Glutamatergic neuron (in vitro differentiated cells): ENCODE data around the gene RPAP2. TPM values are rescaled to one million over a fixed set of nuclear protein-coding genes. Genes with fewer than 3 reads are reported as not detected.
"Not testable (repeated sequence)": the region's sequence is repeated elsewhere in the genome, so short reads cannot be mapped to it uniquely, and the experiment has no call there.

Experiments used
- DNase-seq: peaks from one replicate; pipeline ENCODE4 v3.0.0; 2022
- H3K27ac Mint-ChIP-seq: one replicate; pipeline ENCODE4 v1.8.0; 2020; ENCODE audit warnings: mild to moderate bottlenecking, mixed read lengths, inconsistent platforms; ENCODE audit not compliant: unreplicated experiment
- H3K27me3 Mint-ChIP-seq: one replicate; pipeline ENCODE4 v1.8.0; 2020; ENCODE audit warnings: mild to moderate bottlenecking, moderate library complexity, mixed read lengths, inconsistent platforms; ENCODE audit not compliant: unreplicated experiment
- H3K36me3 Mint-ChIP-seq: one replicate; pipeline ENCODE4 v1.8.0; 2020; ENCODE audit warnings: mild to moderate bottlenecking, mixed read lengths, inconsistent platforms; ENCODE audit not compliant: unreplicated experiment
- H3K4me1 Mint-ChIP-seq: one replicate; pipeline ENCODE4 v1.8.0; 2020; ENCODE audit warnings: mild to moderate bottlenecking, low read depth, mixed read lengths, inconsistent platforms; ENCODE audit not compliant: unreplicated experiment
- H3K4me3 Mint-ChIP-seq: one replicate; pipeline ENCODE4 v1.8.0; 2020; ENCODE audit warnings: mild to moderate bottlenecking, mixed read lengths, inconsistent platforms; ENCODE audit not compliant: unreplicated experiment
- H3K9me3 Mint-ChIP-seq: one replicate; pipeline ENCODE4 v1.8.0; 2020; ENCODE audit warnings: mild to moderate bottlenecking, moderate library complexity, mixed read lengths, inconsistent platforms; ENCODE audit not compliant: unreplicated experiment
- CTCF ChIP-seq: fragments of 200-600 bp; sonication (generic); IDR thresholded peaks from one replicate; pipeline ENCODE4 v1.5.0; 2021; ENCODE audit not compliant: partially characterized antibody, unreplicated experiment
- total RNA-seq: library from RNA; stranded (reverse); fragmentation: NEBNext Ultra II Directional; extraction: Animal tissue kit (Norgen Biotek cat#: 25700); gene quantifications from one replicate; pipeline ENCODE4 v1.2.1, GENCODE V29; 2021; ENCODE audit not compliant: unreplicated experiment

RPAP2 gene
- total RNA-seq, 1 donor from 2014 or later: 26.4 TPM

- H3K27me3 Mint-ChIP-seq: no peaks in the 10 kb centered on the region
- no peak overlapping the region for H3K27ac Mint-ChIP-seq
- TF ChIP-seq CTCF: no peak
- no peaks in the 10 kb centered on the region for H3K9me3 Mint-ChIP-seq
- DNase-seq: no peak
- H3K36me3 Mint-ChIP-seq: no peaks in the 10 kb centered on the region
- H3K4me3 Mint-ChIP-seq: no peak overlapping the region
- no peaks in the 10 kb centered on the region for H3K4me1 Mint-ChIP-seq
These were observed 68.6 kb downstream of the RPAP2 start for GRCh38 chr1:92367496-92367895.

GRCh38 chr1:92372164-92372563 is 73.3 kb downstream of the RPAP2 start:
- Mint-ChIP-seq H3K27ac (no peak overlapping the region), H3K4me1 (no peaks in the 10 kb centered on the region), H3K36me3 (no peaks in the 10 kb centered on the region), H3K4me3 (no peak overlapping the region), H3K9me3 (no peaks in the 10 kb centered on the region), H3K27me3 (no peaks in the 10 kb centered on the region)
- DNase-seq: no peak
- TF ChIP-seq CTCF: no peak

GRCh38 chr1:92374223-92374622 is 75.4 kb downstream of the RPAP2 start:
- TF ChIP-seq CTCF: no peak
- Mint-ChIP-seq H3K9me3 (no peaks in the 10 kb centered on the region), H3K4me3 (no peak overlapping the region)

GRCh38 chr1:92376345-92376744 is 77.5 kb downstream of the RPAP2 start:
- no peak overlapping the region for H3K27ac Mint-ChIP-seq
- no peak for DNase-seq
- H3K4me1 Mint-ChIP-seq: no peaks in the 10 kb centered on the region
- no peaks in the 10 kb centered on the region for H3K36me3 Mint-ChIP-seq
- TF ChIP-seq CTCF: no peak
- no peaks in the 10 kb centered on the region for H3K9me3 Mint-ChIP-seq
- H3K27me3 Mint-ChIP-seq: no peaks in the 10 kb centered on the region
- no peak overlapping the region for H3K4me3 Mint-ChIP-seq

More at GRCh38 chr1:92374223-92374622, 75.4 kb downstream of the RPAP2 start:
- Mint-ChIP-seq H3K4me1 (no peaks in the 10 kb centered on the region), H3K27me3 (no peaks in the 10 kb centered on the region), H3K36me3 (no peaks in the 10 kb centered on the region), H3K27ac (no peak overlapping the region)
- no peak for DNase-seq

- not testable (repeated sequence) for H3K27ac Mint-ChIP-seq
These were observed 79.1 kb downstream of the RPAP2 start for GRCh38 chr1:92377991-92378390.

GRCh38 chr1:92380867-92381266 is 82.0 kb downstream of the RPAP2 start:
- H3K9me3 Mint-ChIP-seq: no peaks in the 10 kb centered on the region
- no peak overlapping the region for H3K27ac Mint-ChIP-seq
- DNase-seq: no peak
- no peak overlapping the region for H3K4me3 Mint-ChIP-seq
- no peaks in the 10 kb centered on the region for H3K27me3 Mint-ChIP-seq
- TF ChIP-seq CTCF: no peak
- peaks cover 2% of the 10 kb centered on the region for H3K36me3 Mint-ChIP-seq
- H3K4me1 Mint-ChIP-seq: no peaks in the 10 kb centered on the region

More at GRCh38 chr1:92377991-92378390, 79.1 kb downstream of the RPAP2 start:
- not testable (repeated sequence) for DNase-seq, H3K9me3 Mint-ChIP-seq, H3K36me3 Mint-ChIP-seq, H3K4me3 Mint-ChIP-seq, H3K4me1 Mint-ChIP-seq, H3K27me3 Mint-ChIP-seq

- peaks cover 19% of the 10 kb centered on the region for H3K9me3 Mint-ChIP-seq
- DNase-seq, H3K27me3 Mint-ChIP-seq, H3K4me3 Mint-ChIP-seq, H3K4me1 Mint-ChIP-seq, H3K27ac Mint-ChIP-seq: not testable (repeated sequence)
- H3K36me3 Mint-ChIP-seq: peaks cover 40% of the 10 kb centered on the region
These were observed 95.1 kb downstream of the RPAP2 start for GRCh38 chr1:92393966-92394365.
